ENCODE results near the gene CCDC184.
"Not testable (repeated sequence)": the region's sequence is repeated elsewhere in the genome, so short reads cannot be mapped to it uniquely, and the experiment has no call there.

- TF ChIP-seq CTCF (IDR thresholded peaks at IDR 0.05; ENCODE audit: low read length); EZH2 (IDR thresholded peaks at IDR 0.05; ENCODE audit: borderline replicate concordance, low read length): not testable (repeated sequence)
Observed at GRCh38 chr12:48231169-48231958, 47.9 kb downstream of the CCDC184 start.
